MCF 10A (cell line): ENCODE measurements around the gene SIGLEC12. TPM values are rescaled to one million over a fixed set of nuclear protein-coding genes. Genes with fewer than 3 reads are reported as not detected.

ENCODE experiments used
- BruUV-seq: library from RNA; stranded (reverse); fragments of 400-500 nt; replicated peaks from 2 replicates; lab custom pipeline; 2021; lab: Mats Ljungman, UMichigan
- CTCF ChIA-PET: fragments of 300-600 bp; sonication (Branson Sonifier 250); formaldehyde crosslinking; extraction: SDS; loops from one replicate; lab custom pipeline; 2021; ENCODE audit warnings: antibody characterized with exemption, inconsistent platforms; lab: Yijun Ruan, JAX
- POLR2A ChIA-PET: fragments of 300-600, 350-650 bp; sonication (Branson Sonifier 250); formaldehyde crosslinking; extraction: SDS; loops from one replicate; lab custom pipeline; 2020; ENCODE audit warnings: antibody characterized with exemption, inconsistent platforms; lab: Yijun Ruan, JAX
- DNase-seq: peaks from one replicate; pipeline ENCODE4 v3.0.0-alpha.2; 2018; ENCODE audit not compliant: unreplicated experiment
- H3K27ac Mint-ChIP-seq: one replicate; pipeline ENCODE4 v1.8.0; 2022; ENCODE audit warnings: mild to moderate bottlenecking, low read depth, mixed read lengths; ENCODE audit not compliant: unreplicated experiment
- H3K27me3 Mint-ChIP-seq: one replicate; pipeline ENCODE4 v1.8.0; 2022; ENCODE audit warnings: mixed read lengths; ENCODE audit not compliant: insufficient read depth, unreplicated experiment
- H3K36me3 Mint-ChIP-seq: one replicate; pipeline ENCODE4 v1.8.0; 2022; ENCODE audit warnings: mild to moderate bottlenecking, moderate library complexity, mixed read lengths; ENCODE audit not compliant: insufficient read depth, unreplicated experiment
- H3K4me1 Mint-ChIP-seq: one replicate; pipeline ENCODE4 v1.8.0; 2022; ENCODE audit warnings: mixed read lengths; ENCODE audit not compliant: insufficient read depth, unreplicated experiment
- H3K4me3 Mint-ChIP-seq: one replicate; pipeline ENCODE4 v1.8.0; 2022; ENCODE audit warnings: mild to moderate bottlenecking, moderate library complexity, mixed read lengths; ENCODE audit not compliant: unreplicated experiment
- H3K9me3 Mint-ChIP-seq: one replicate; pipeline ENCODE4 v1.8.0; 2022; ENCODE audit warnings: mixed read lengths; ENCODE audit not compliant: unreplicated experiment
- CTCF ChIP-seq: fragments of 200-600 bp; IDR thresholded peaks from one replicate; pipeline ENCODE4 v1.8.0; 2022; ENCODE audit warnings: antibody characterized with exemption, mild to moderate bottlenecking; ENCODE audit not compliant: unreplicated experiment
- intact Hi-C: fragments of 100-400 bp; cut with micrococcal nuclease; formaldehyde crosslinking; loops from 2 replicates; pipeline ENCODE4 v1.14.1; 2022
- total RNA-seq: library from RNA; stranded (reverse); gene quantifications from 2 replicates; pipeline ENCODE4 v1.2.3, GENCODE V29; 2022

SIGLEC12 gene
- total RNA-seq, 1 experiment from 2014 or later, result not detected

DNA sequence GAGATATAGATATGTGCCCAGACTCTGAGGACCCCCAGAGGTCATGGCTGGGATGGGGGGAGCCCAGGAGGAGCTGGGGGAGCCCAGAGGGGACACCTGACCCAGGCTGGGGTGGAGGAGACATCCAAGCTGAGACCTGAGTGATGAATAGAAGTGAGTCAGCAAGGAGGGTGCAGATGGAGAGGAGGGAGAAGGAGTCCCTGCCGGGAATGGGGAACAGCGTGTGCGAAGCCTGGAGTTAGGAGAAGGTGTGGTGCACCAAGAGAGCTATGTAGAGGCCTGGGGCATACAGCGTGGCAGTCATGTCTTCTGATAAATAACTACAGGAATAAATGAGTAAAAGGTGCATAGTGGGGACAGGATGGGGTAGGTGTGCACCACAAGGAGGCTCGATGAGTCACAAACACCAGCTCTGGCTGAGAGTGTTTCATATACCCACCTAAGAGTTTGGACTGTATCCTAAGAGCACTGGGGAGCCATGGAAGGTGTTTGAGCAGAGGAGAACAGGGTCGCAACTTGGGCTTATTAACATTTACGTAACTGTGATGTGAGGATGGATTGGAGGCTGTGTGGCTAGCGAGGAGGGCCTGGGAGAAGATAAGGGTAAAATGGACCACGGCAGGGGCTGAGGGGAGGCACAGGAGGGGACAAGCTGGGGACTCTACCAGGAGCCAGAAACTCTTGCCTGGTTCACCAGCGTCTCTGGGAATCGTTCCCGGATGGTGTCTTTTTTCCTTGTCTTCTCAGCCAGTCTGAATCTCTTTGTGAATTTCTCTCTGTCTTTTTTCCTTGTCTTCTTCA lies 21.9 kb downstream of the SIGLEC12 start:
- ChIA-PET CTCF (no interaction called here), POLR2A (interaction anchor here (0.9 kb wide), 1 partner anchor 91 kb away, joined by 3 read pairs; the partner anchor contains the start of gene ZNF175)
- Mint-ChIP-seq H3K4me1 (no peaks in the 10 kb centered on the region), H3K4me3 (no peak overlapping the region), H3K27ac (no peak overlapping the region), H3K9me3 (peaks cover 29% of the 10 kb centered on the region), H3K36me3 (no peaks in the 10 kb centered on the region), H3K27me3 (no peaks in the 10 kb centered on the region)
- TF ChIP-seq CTCF, result no peak
- intact Hi-C loops, result no loop called here
- DNase-seq, result no peak
- no TSS peak for BruUV-seq

DNA sequence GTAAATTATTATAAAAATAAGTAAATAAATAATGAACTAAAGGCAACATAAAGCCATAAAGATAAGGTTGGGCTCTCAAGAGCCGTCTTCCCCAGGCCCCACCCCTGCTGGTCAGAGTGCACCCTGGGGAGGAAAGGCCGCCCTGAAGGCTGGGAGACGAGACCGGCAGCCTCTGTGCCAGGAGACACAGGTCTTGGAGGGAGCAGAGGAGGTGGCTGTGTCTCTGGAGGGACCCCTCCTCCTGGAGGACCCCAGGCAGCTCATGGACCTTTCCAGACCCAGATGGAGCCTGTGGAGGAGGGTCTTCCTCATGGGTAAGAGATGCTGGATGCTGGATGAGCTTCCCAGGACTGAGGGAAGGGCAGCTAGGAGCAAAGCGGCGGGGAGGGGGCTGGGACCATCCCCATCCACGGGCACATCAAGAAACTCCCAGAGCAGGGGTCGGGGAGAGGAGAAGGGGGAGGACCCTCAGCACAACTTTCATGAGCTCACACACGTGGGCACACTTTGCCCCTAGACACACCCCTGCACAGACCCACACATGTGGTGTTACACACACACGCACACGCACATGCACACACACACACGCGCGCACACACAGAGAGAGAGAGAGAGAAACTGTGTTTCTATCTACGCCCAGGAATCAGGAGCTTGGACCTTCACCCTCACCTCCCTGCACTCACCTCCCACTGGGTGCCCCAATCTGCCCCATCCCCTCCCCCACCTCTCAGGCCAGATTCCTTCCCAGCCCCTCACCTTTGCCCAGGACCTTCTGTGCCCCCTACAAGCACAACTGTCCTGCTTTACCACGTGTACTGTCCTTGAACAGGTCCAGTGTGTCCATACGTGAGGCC lies 23.0 kb downstream of the SIGLEC12 start, which contains the start of gene CEACAM18:
CEACAM18 (plus strand) TSS at position 159 of the 854 bp plus-strand sequence.
- Mint-ChIP-seq H3K4me1 (no peaks in the 10 kb centered on the region), H3K4me3 (no peak within 1 kb of the TSS), H3K27ac (no peak within 1 kb of the TSS), H3K9me3 (peaks cover 29% of the 10 kb centered on the region), H3K36me3 (no peaks in the 10 kb centered on the region), H3K27me3 (no peaks in the 10 kb centered on the region)
- TF ChIP-seq CTCF, result no peak
- DNase-seq, result no peak
- intact Hi-C loops, result no loop called here
- no TSS peak for BruUV-seq
- ChIA-PET CTCF (interaction anchor here (0.6 kb wide), 1 partner anchor 36 kb away, joined by 3 read pairs; no protein-coding TSS in a partner anchor), POLR2A (no interaction called here)

DNA sequence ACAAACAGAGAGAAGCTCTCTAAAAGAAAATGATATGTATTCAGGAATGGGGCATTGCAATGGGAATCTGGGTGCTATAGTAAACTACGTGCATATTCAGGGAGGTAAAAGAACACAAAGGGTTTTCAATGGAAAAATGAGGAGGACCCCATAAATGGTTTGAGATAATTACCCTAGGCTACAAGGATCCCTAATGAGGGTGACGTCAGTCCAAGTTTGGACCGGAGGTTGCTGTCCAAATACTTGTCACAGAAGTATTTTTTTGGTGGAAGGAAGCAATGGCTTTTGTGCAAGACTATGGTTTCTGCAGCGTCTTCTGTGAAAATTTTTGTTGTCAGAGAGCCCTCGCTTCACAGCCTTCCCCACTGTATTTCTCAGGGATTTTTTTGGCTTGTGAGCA lies 24.3 kb downstream of the SIGLEC12 start:
- no peak for TF ChIP-seq CTCF
- no peak overlapping the region for H3K27ac Mint-ChIP-seq
- H3K9me3 Mint-ChIP-seq, result peaks cover 29% of the 10 kb centered on the region
- CTCF ChIA-PET, result interaction anchor here (0.6 kb wide), 2 partner anchors 177 to 232 kb away, joined by 3 read pairs; no protein-coding TSS in a partner anchor
- H3K4me3 Mint-ChIP-seq, result no peak overlapping the region
- POLR2A ChIA-PET, result no interaction called here
- H3K27me3 Mint-ChIP-seq, result no peaks in the 10 kb centered on the region
- no TSS peak for BruUV-seq
- no peaks in the 10 kb centered on the region for H3K36me3 Mint-ChIP-seq
- H3K4me1 Mint-ChIP-seq, result no peaks in the 10 kb centered on the region
- DNase-seq, result no peak
- intact Hi-C loops, result no loop called here

GRCh38 chr19:51476164-51476563 lies 25.4 kb downstream of the SIGLEC12 start:
- ChIA-PET CTCF (interaction anchor here (0.7 to 6.4 kb wide), 3 partner anchors 12 to 184 kb away, joined by 3 to 66 read pairs (median 3); no protein-coding TSS in a partner anchor), POLR2A (no interaction called here)
- Mint-ChIP-seq H3K4me1 (no peaks in the 10 kb centered on the region), H3K36me3 (no peaks in the 10 kb centered on the region), H3K4me3 (no peak overlapping the region), H3K9me3 (peaks cover 29% of the 10 kb centered on the region), H3K27me3 (no peaks in the 10 kb centered on the region), H3K27ac (no peak overlapping the region)
- TF ChIP-seq CTCF, result no peak
- no TSS peak for BruUV-seq
- intact Hi-C loops, result no loop called here
- no peak for DNase-seq
